Bronchial epithelial cell (primary cell): ENCODE data around the gene ATP5F1B. TPM values are rescaled to one million over a fixed set of nuclear protein-coding genes. Genes with fewer than 3 reads are reported as not detected.

Experiments
- DNase-seq: peaks from one replicate; pipeline ENCODE4 v3.0.0-alpha.2; 2010; ENCODE audit warnings: low read depth
- FAIRE-seq: peaks from 2 replicates; lab custom pipeline; 2011; peaks lifted over from hg19 to GRCh38; lab: Jason Lieb, UNC
- H3K27me3 ChIP-seq: 2 replicates; pipeline ENCODE4 v1.5.1; 2011; ENCODE audit warnings: low read length; ENCODE audit not compliant: control insufficient read depth, insufficient read depth
- H3K36me3 ChIP-seq: 2 replicates; pipeline ENCODE4 v1.5.1; 2011; ENCODE audit warnings: low read length; ENCODE audit not compliant: control insufficient read depth, insufficient read depth
- H3K4me3 ChIP-seq: 2 replicates; pipeline ENCODE4 v1.5.1; 2011; ENCODE audit warnings: mild to moderate bottlenecking, low read depth, low read length, control low read depth
- CTCF ChIP-seq: IDR thresholded peaks from 2 replicates; pipeline ENCODE4 v1.5.1; 2011; ENCODE audit warnings: mild to moderate bottlenecking, moderate library complexity, low read length, control low read depth, inconsistent platforms; ENCODE audit not compliant: insufficient read depth, severe bottlenecking
- total RNA-seq: library from RNA; depleted of rRNA; stranded (reverse); fragments of >200 nt; gene quantifications from 2 replicates; pipeline ENCODE4 v1.2.1, GENCODE V29; 2014

ATP5F1B gene
- total RNA-seq: 519 and 608 TPM in 2 replicates

GRCh38 chr12:56645717-56646446, at the start of gene ATP5F1B:
ATP5F1B (minus strand) TSS chr12:56645984; CDS start chr12:56645963, 21 bp downstream.
- no peak for TF ChIP-seq CTCF
- FAIRE-seq: no peak
- Histone ChIP-seq H3K27me3 (no peaks in the 10 kb centered on the region), H3K36me3 (peaks cover 11% of the 10 kb centered on the region), H3K4me3 (peak within 1 kb of the TSS; percentile 79)
- peak; percentile 100 for DNase-seq

- Histone ChIP-seq H3K27me3 (no peaks in the 10 kb centered on the region), H3K36me3 (no peaks in the 10 kb centered on the region), H3K4me3 (no peak overlapping the region)
- no peak for FAIRE-seq
- DNase-seq: no peak
- TF ChIP-seq CTCF: no peak
Observed at GRCh38 chr12:56694161-56694560, 48.4 kb upstream of the ATP5F1B start.

GRCh38 chr12:56688846-56689109, 43.0 kb upstream of the ATP5F1B start:
- no peaks in the 10 kb centered on the region for H3K27me3 ChIP-seq
- H3K36me3 ChIP-seq: no peaks in the 10 kb centered on the region
- FAIRE-seq: no peak
- peak overlapping the region; percentile 69 for H3K4me3 ChIP-seq
- no peak for TF ChIP-seq CTCF
- DNase-seq: no peak

GRCh38 chr12:56688129-56688845, 42.5 kb upstream of the ATP5F1B start, which contains the start of gene PTGES3:
PTGES3 (minus strand) TSS chr12:56688284; CDS start chr12:56687999, 285 bp downstream.
- Histone ChIP-seq H3K4me3 (peak within 1 kb of the TSS; percentile 69), H3K36me3 (no peaks in the 10 kb centered on the region), H3K27me3 (no peaks in the 10 kb centered on the region)
- TF ChIP-seq CTCF: no peak
- FAIRE-seq (no peak), DNase-seq (peak; percentile 95)

GRCh38 chr12:56687223-56688128, 41.7 kb upstream of the ATP5F1B start:
- peak; percentile 40 for DNase-seq
- no peak for TF ChIP-seq CTCF
- no peaks in the 10 kb centered on the region for H3K27me3 ChIP-seq
- H3K36me3 ChIP-seq: no peaks in the 10 kb centered on the region
- no peak for FAIRE-seq
- peak overlapping the region; percentile 69 for H3K4me3 ChIP-seq
